ENCODE data around the gene EFCAB9. TPM values are rescaled to one million over a fixed set of nuclear protein-coding genes. Genes with fewer than 3 reads are reported as not detected.

EFCAB9 gene
- total RNA-seq, 1 experiment from 2014 or later, result not detected

DNA sequence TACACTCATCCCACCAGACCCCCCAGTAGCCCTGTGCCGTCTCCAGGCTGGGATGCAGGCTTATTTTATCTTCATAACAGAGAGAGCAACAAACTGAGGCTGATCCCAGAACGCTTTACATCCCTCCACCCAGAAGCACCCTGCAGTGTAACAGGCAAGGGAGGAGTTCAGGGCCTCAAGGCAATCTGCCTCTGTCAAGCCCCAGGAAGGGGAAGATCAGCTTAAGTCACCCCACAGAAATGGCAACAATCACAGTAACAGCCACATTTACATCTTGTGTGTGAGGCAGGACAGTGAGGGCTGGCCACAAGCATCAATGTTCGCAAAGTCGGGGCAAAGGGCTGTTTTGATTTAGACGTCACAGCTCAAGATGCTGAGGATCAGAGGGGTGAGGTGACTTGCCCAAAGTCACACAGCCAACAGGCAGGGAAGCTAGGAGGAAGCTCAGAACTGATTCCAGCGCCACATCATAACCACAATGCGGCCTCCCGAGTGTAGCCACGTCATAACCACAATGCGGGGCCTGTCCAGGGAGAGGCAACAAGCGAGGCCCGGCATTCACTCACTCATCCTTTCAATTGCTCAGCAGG is 20.3 kb upstream of the EFCAB9 start:
- Histone ChIP-seq H3K79me2 (ENCODE audit: insufficient read depth, low read length) (no peaks in the 10 kb centered on the region), H3K79me1 (ENCODE audit: insufficient read depth, low read depth, low read length, poor library complexity, severe bottlenecking) (no peaks in the 10 kb centered on the region), H3K4ac (ENCODE audit: low read depth, low read length) (no peak overlapping the region), H3K4me2 (ENCODE audit: insufficient read depth, insufficient read length, low read length) (no peak overlapping the region), H4K20me1 (ENCODE audit: control insufficient read depth, insufficient read depth, insufficient read length) (peaks cover 2% of the 10 kb centered on the region), H3K4me1 (ENCODE audit: insufficient read depth, low read length) (peaks cover 2% of the 10 kb centered on the region; the same call in 1 of the 2 replicates), H3K27ac (ENCODE audit: insufficient read length, low read depth, low read length) (no peak overlapping the region), H3K23ac (ENCODE audit: insufficient read length, low read depth, low read length) (no peak overlapping the region), H2BK15ac (ENCODE audit: low read depth, low read length) (no peak overlapping the region), H2AFZ (ENCODE audit: low read length) (no peak overlapping the region), H3K9me3 (ENCODE audit: control insufficient read depth, low read depth, low read length) (no peaks in the 10 kb centered on the region), H3K9ac (ENCODE audit: extremely low read depth, insufficient read length, low read length) (no peak overlapping the region), H2BK5ac (ENCODE audit: insufficient read length, low read length) (no peak overlapping the region), H2BK120ac (ENCODE audit: low read depth, low read length, poor library complexity, severe bottlenecking) (no peak overlapping the region), H4K91ac (ENCODE audit: insufficient read length, low read depth, low read length) (no peak overlapping the region), H4K8ac (replicated peaks; ENCODE audit: insufficient read length, low read depth, low read length) (no peak overlapping the region), H3K18ac (ENCODE audit: insufficient read length, low read depth, low read length) (peak overlapping the region; percentile 25), H2BK20ac (ENCODE audit: low read depth, low read length, poor library complexity, severe bottlenecking) (no peak overlapping the region), H4K5ac (ENCODE audit: insufficient read length, low read depth, low read length) (peak overlapping the region; percentile 31), H3T11ph (ENCODE audit: low read length) (no peak overlapping the region), H3K56ac (ENCODE audit: insufficient read length, low read depth, low read length) (no peak overlapping the region), H3K27me3 (ENCODE audit: insufficient read depth, low read length) (no peaks in the 10 kb centered on the region), H2AK5ac (ENCODE audit: insufficient read length, low read length) (no peak overlapping the region), H2BK12ac (ENCODE audit: insufficient read length, low read depth, low read length) (no peak overlapping the region), H3K23me2 (ENCODE audit: insufficient read length, low read depth, low read length, poor library complexity, severe bottlenecking) (no peaks in the 10 kb centered on the region), H3K14ac (ENCODE audit: insufficient read depth, low read length) (no peak overlapping the region; the same call in 1 of the 2 replicates)
- DNase-seq, result no peak
- Mint-ChIP-seq H3K36me3 (ENCODE audit: insufficient read depth in 1 of 3, low read depth in 3 of 3) (no peaks in the 10 kb centered on the region; a peak in 3 of 7 replicates), H3K27ac (peak overlapping the region in 1 of 3 experiments; percentile 67; a peak in 3 of 7 replicates), H3K9me3 (no peaks in the 10 kb centered on the region), H3K4me1 (peaks cover 43 to 44% of the 10 kb centered on the region in 2 experiments), H3K4me3 (peak overlapping the region in 1 of 2 experiments; percentile 34; a peak in 3 of 5 replicates), H3K27me3 (ENCODE audit: low read depth) (no peaks in the 10 kb centered on the region; the same call in 1 of the 2 replicates)
- TF ChIP-seq, protein P1, sequence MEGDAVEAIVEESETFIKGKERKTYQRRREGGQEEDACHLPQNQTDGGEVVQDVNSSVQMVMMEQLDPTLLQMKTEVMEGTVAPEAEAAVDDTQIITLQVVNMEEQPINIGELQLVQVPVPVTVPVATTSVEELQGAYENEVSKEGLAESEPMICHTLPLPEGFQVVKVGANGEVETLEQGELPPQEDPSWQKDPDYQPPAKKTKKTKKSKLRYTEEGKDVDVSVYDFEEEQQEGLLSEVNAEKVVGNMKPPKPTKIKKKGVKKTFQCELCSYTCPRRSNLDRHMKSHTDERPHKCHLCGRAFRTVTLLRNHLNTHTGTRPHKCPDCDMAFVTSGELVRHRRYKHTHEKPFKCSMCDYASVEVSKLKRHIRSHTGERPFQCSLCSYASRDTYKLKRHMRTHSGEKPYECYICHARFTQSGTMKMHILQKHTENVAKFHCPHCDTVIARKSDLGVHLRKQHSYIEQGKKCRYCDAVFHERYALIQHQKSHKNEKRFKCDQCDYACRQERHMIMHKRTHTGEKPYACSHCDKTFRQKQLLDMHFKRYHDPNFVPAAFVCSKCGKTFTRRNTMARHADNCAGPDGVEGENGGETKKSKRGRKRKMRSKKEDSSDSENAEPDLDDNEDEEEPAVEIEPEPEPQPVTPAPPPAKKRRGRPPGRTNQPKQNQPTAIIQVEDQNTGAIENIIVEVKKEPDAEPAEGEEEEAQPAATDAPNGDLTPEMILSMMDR (conservative IDR thresholded peaks at IDR 0.05), result no peak
- WGBS (ENCODE audit: extremely low coverage, insufficient read length, low lambda C conversion rate), result no CpG with 5 or more reads among the region's 12 CpGs

Measured in H9 (cell line).